Body of pancreas (tissue), 4 donors: ENCODE data around the gene CNGB1. TPM values are rescaled to one million over a fixed set of nuclear protein-coding genes. Genes with fewer than 3 reads are reported as not detected.

ENCODE experiments used
- ATAC-seq: fragments of 150-250 bp; one replicate; pipeline ENCODE4 v1.9.1; 2016
- DNase-seq, 4 donors: peaks; one replicate each; pipeline ENCODE4 v3.0.0-alpha.2; 2019
- H3K27ac ChIP-seq, 4 donors: fragments of 200-600 bp; sonication (generic); 1 replicate in 3 of 4; 2 replicates in 1 of 4; pipeline versions ENCODE4 v1.5.1 to v1.6.1; 2016 to 2019; ENCODE audit warnings: mild to moderate bottlenecking in 1 of 4, mixed read lengths in 1 of 4, moderate library complexity in 1 of 4
- H3K27me3 ChIP-seq, 2 donors: fragments of 200-600 bp; sonication (generic); one replicate each; pipeline ENCODE4 v1.6.0; 2016; ENCODE audit warnings: mild to moderate bottlenecking in 1 of 2
- H3K36me3 ChIP-seq, 2 donors: fragments of 200-600 bp; sonication (generic); replicated peaks in 1 of 2; 2 replicates each; pipeline ENCODE4 v1.5.1; 2016; ENCODE audit warnings: low read depth in 2 of 2; ENCODE audit not compliant: insufficient read depth in 1 of 2
- H3K4me1 ChIP-seq: fragments of 200-600 bp; sonication (generic); one replicate; pipeline ENCODE4 v1.6.0; 2016
- H3K4me3 ChIP-seq, 2 donors: fragments of 200-600 bp; sonication (generic); 1 replicate in 1 of 2; 2 replicates in 1 of 2; pipeline ENCODE4 v1.5.1; 2016 to 2019
- H3K9me3 ChIP-seq, 3 donors: fragments of 200-600 bp; sonication (generic); 1 replicate in 2 of 3; 2 replicates in 1 of 3; pipeline ENCODE4 v1.5.1; 2016
- CTCF ChIP-seq, 7 experiments: fragments of 450-650 bp in 4 of 7; fragments of 200-600 bp in 3 of 7; sonication (generic) in 3 of 7; IDR thresholded peaks; one replicate each; pipeline ENCODE4 v1.5.1; 2016 to 2019; ENCODE audit warnings: antibody characterized with exemption in 7 of 7
- POLR2A ChIP-seq, 3 donors: fragments of 450-650 bp; IDR thresholded peaks; one replicate each; pipeline ENCODE4 v1.6.1; 2016; ENCODE audit warnings: antibody characterized with exemption in 3 of 3, mild to moderate bottlenecking in 2 of 3
- WGBS, 2 donors: methylation state at CpG; one replicate each; pipeline ENCODE4 v1.1.5; 2017; 5-methylcytosine and 5-hydroxymethylcytosine counted together
- intact Hi-C: fragments of 100-400 bp; cut with DNase I; formaldehyde crosslinking; loops from one replicate; pipeline ENCODE4 v1.15.1; 2023
- total RNA-seq, 2 donors: library from RNA; depleted of rRNA; stranded (reverse); fragments of >200 nt; gene quantifications; one replicate each; pipeline ENCODE4 v1.1.0, GENCODE V29; 2016

CNGB1 gene
- total RNA-seq, 2 donors from 2014 or later: not detected

GRCh38 chr16:57993438-57993837, 22.5 kb upstream of the CNGB1 start:
- 37% methylated on average over 8 of the region's 8 CpGs; no CpG with 5 or more reads in 1 of the 2 donors for WGBS, 2 donors
- TF ChIP-seq POLR2A (IDR thresholded peaks at IDR 0.05) (no peak), CTCF (IDR thresholded peaks at IDR 0.05) (no peak)
- Histone ChIP-seq H3K27ac (peak overlapping the region in 3 of 4 donors; percentile 73 to 81 (median 80)), H3K9me3 (no peaks in the 10 kb centered on the region), H3K36me3 (peaks cover 0 to 7% of the 10 kb centered on the region in 2 donors), H3K4me3 (no peak overlapping the region), H3K27me3 (no peaks in the 10 kb centered on the region), H3K4me1 (peaks cover 36% of the 10 kb centered on the region)
- ATAC-seq (peak; percentile 16), DNase-seq (peak in 3 of 4 donors; percentile 48 to 74 (median 56))
- intact Hi-C loops: loop anchor here (10.0 kb wide), 1 partner anchor 239 kb away; no protein-coding TSS in a partner anchor

GRCh38 chr16:57992084-57992483, 21.2 kb upstream of the CNGB1 start:
- ATAC-seq (no peak), DNase-seq (no peak)
- TF ChIP-seq CTCF (IDR thresholded peaks at IDR 0.05) (no peak), POLR2A (IDR thresholded peaks at IDR 0.05) (no peak)
- peaks cover 36% of the 10 kb centered on the region for H3K4me1 ChIP-seq
- peak overlapping the region in 3 of 4 donors; percentile 73 to 81 (median 80) for H3K27ac ChIP-seq
- 93 to 98% methylated on average over 6 of the region's 6 CpGs for WGBS, 2 donors
- H3K9me3 ChIP-seq: no peaks in the 10 kb centered on the region
- H3K27me3 ChIP-seq: no peaks in the 10 kb centered on the region
- no peak overlapping the region for H3K4me3 ChIP-seq
- intact Hi-C loops: loop anchor here (10.0 kb wide), 1 partner anchor 237 kb away; no protein-coding TSS in a partner anchor
- peaks cover 0 to 4% of the 10 kb centered on the region in 2 donors for H3K36me3 ChIP-seq

- Histone ChIP-seq H3K27ac (peak overlapping the region in 1 of 4 donors; percentile 81), H3K9me3 (no peaks in the 10 kb centered on the region), H3K4me3 (no peak overlapping the region), H3K36me3 (peaks cover 0 to 4% of the 10 kb centered on the region in 2 donors), H3K4me1 (peaks cover 36% of the 10 kb centered on the region), H3K27me3 (no peaks in the 10 kb centered on the region)
- DNase-seq: no peak
- no peak for ATAC-seq
- intact Hi-C loops: loop anchor here (10.0 kb wide), 1 partner anchor 237 kb away; no protein-coding TSS in a partner anchor
- TF ChIP-seq CTCF (IDR thresholded peaks at IDR 0.05) (no peak), POLR2A (IDR thresholded peaks at IDR 0.05) (no peak)
- 76 to 96% methylated on average over 5 to 11 of the region's 11 CpGs for WGBS, 2 donors
Observed at GRCh38 chr16:57991551-57992059, 20.7 kb upstream of the CNGB1 start.

- TF ChIP-seq CTCF (IDR thresholded peaks at IDR 0.05) (no peak), POLR2A (IDR thresholded peaks at IDR 0.05) (no peak)
- Histone ChIP-seq H3K4me3 (no peak overlapping the region), H3K9me3 (no peaks in the 10 kb centered on the region), H3K27ac (no peak overlapping the region), H3K27me3 (no peaks in the 10 kb centered on the region), H3K4me1 (peaks cover 31% of the 10 kb centered on the region), H3K36me3 (no peaks in the 10 kb centered on the region)
- intact Hi-C loops: no loop called here
- no peak for ATAC-seq
- WGBS, 2 donors: 62 to 80% methylated on average over 1 of the region's 1 CpG
- DNase-seq: peak in 1 of 4 donors; percentile 38
Observed at GRCh38 chr16:57988929-57989328, 18.0 kb upstream of the CNGB1 start.
